HepG2 (cell line): ENCODE data around the gene CARHSP1. TPM values are rescaled to one million over a fixed set of nuclear protein-coding genes. Genes with fewer than 3 reads are reported as not detected.

Experiments
- ARHGAP35 ChIP-seq: sonication (generic); formaldehyde crosslinking; IDR thresholded peaks from 2 replicates; pipeline ENCODE4 v1.9.0; 2022; ENCODE audit warnings: mild to moderate bottlenecking, inconsistent platforms, moderate library complexity, missing genetic modification reagents, borderline replicate concordance
- CBX1 ChIP-seq: IDR thresholded peaks from one replicate; pipeline ENCODE4 v1.6.1; 2016; ENCODE audit warnings: antibody characterized with exemption, low read depth
- CREB1 ChIP-seq, 2 experiments: fragments of 450-650 bp in 1 of 2; IDR thresholded peaks; 2 replicates each; pipeline ENCODE4 v1.6.1; 2016 to 2017; ENCODE audit warnings: control low read depth in 1 of 2, mild to moderate bottlenecking in 1 of 2, missing compliant biosample characterization in 1 of 2, missing genetic modification characterization in 1 of 2
- GLMP ChIP-seq: sonication (generic); formaldehyde crosslinking; IDR thresholded peaks from 2 replicates; pipeline ENCODE4 v1.9.0; 2021; ENCODE audit warnings: missing genetic modification reagents, mild to moderate bottlenecking, borderline replicate concordance
- HOXD1 ChIP-seq: sonication (generic); formaldehyde crosslinking; IDR thresholded peaks from 2 replicates; pipeline ENCODE4 v1.5.0; 2020; ENCODE audit warnings: missing genetic modification reagents
- IKZF4 ChIP-seq: sonication (generic); formaldehyde crosslinking; IDR thresholded peaks from 2 replicates; pipeline ENCODE4 v1.5.1; 2020; ENCODE audit warnings: borderline replicate concordance, mild to moderate bottlenecking, low read depth, missing genetic modification reagents; ENCODE audit errors: not compliant biosample characterization
- KDM1A ChIP-seq: IDR thresholded peaks from 2 replicates; pipeline ENCODE4 v1.6.1; 2016; ENCODE audit warnings: missing compliant biosample characterization
- KLF15 ChIP-seq: sonication (generic); formaldehyde crosslinking; IDR thresholded peaks from 2 replicates; pipeline ENCODE4 v1.8.1; 2023; ENCODE audit warnings: borderline replicate concordance, mild to moderate bottlenecking, inconsistent platforms, missing genetic modification reagents, mixed read lengths
- KLF16 ChIP-seq, 2 experiments: sonication (generic) in 1 of 2; formaldehyde crosslinking in 1 of 2; IDR thresholded peaks; 2 replicates each; pipeline versions ENCODE4 v1.6.1 to v1.8.0; 2016 to 2023; ENCODE audit warnings: missing genetic modification reagents in 2 of 2, missing compliant biosample characterization in 1 of 2
- MAF1 ChIP-seq: sonication (generic); formaldehyde crosslinking; IDR thresholded peaks from 2 replicates; pipeline ENCODE4 v1.5.0; 2020; ENCODE audit warnings: missing genetic modification reagents, borderline replicate concordance
- PHF21A ChIP-seq: sonication (generic); formaldehyde crosslinking; IDR thresholded peaks from 2 replicates; pipeline ENCODE4 v1.5.0; 2020; ENCODE audit warnings: mild to moderate bottlenecking, missing genetic modification reagents
- SOX5 ChIP-seq: IDR thresholded peaks from 2 replicates; pipeline ENCODE4 v1.6.1; 2016; ENCODE audit warnings: borderline replicate concordance
- SOX6 ChIP-seq, 2 experiments: fragments of 450-650 bp in 1 of 2; sonication (generic) in 1 of 2; formaldehyde crosslinking in 1 of 2; IDR thresholded peaks; 2 replicates each; pipeline versions ENCODE4 v1.4.0 to v1.6.1; 2017 to 2020; ENCODE audit warnings: antibody characterized with exemption in 1 of 2, mild to moderate bottlenecking in 1 of 2, missing genetic modification reagents in 1 of 2
- SRSF4 ChIP-seq: fragments of 200-400 bp; formaldehyde crosslinking; IDR thresholded peaks from one replicate; pipeline ENCODE4 v1.6.1; 2018; ENCODE audit warnings: mild to moderate bottlenecking, low read depth, low read length, moderate library complexity; ENCODE audit not compliant: poor library complexity, severe bottlenecking
- TFE3 ChIP-seq: IDR thresholded peaks from 2 replicates; pipeline ENCODE4 v1.6.1; 2016
- ZFP37 ChIP-seq: sonication (generic); formaldehyde crosslinking; IDR thresholded peaks from 2 replicates; pipeline ENCODE4 v1.4.0; 2020; ENCODE audit warnings: missing genetic modification reagents, borderline replicate concordance
- ZMYM4 ChIP-seq: sonication (generic); formaldehyde crosslinking; IDR thresholded peaks from 2 replicates; pipeline ENCODE4 v1.8.1; 2023; ENCODE audit warnings: mild to moderate bottlenecking, missing genetic modification reagents
- ZNF12 ChIP-seq: sonication (generic); formaldehyde crosslinking; IDR thresholded peaks from 2 replicates; pipeline ENCODE4 v1.5.0; 2020; ENCODE audit warnings: missing genetic modification reagents
- ZNF225 ChIP-seq: sonication (generic); formaldehyde crosslinking; IDR thresholded peaks from 2 replicates; pipeline ENCODE4 v1.4.0; 2020; ENCODE audit warnings: mild to moderate bottlenecking, missing genetic modification reagents
- ZNF33A ChIP-seq: sonication (generic); formaldehyde crosslinking; IDR thresholded peaks from 2 replicates; pipeline ENCODE4 v1.5.1; 2020; ENCODE audit warnings: missing genetic modification reagents, mild to moderate bottlenecking, moderate library complexity, borderline replicate concordance
- ZNF354B ChIP-seq: sonication (generic); formaldehyde crosslinking; IDR thresholded peaks from 2 replicates; pipeline ENCODE4 v1.8.0; 2022; ENCODE audit warnings: mild to moderate bottlenecking, missing genetic modification reagents
- ZNF451 ChIP-seq: sonication (generic); formaldehyde crosslinking; IDR thresholded peaks from 2 replicates; pipeline ENCODE4 v1.5.0; 2020; ENCODE audit warnings: mild to moderate bottlenecking, missing genetic modification reagents
- ZSCAN21 ChIP-seq: sonication (generic); formaldehyde crosslinking; IDR thresholded peaks from 2 replicates; pipeline ENCODE4 v1.8.0; 2022; ENCODE audit warnings: mild to moderate bottlenecking, missing genetic modification reagents, moderate library complexity, borderline replicate concordance
- polyA plus RNA-seq, 8 experiments: library from polyadenylated mRNA; depleted of rRNA in 3 of 8; stranded (reverse) in 7 of 8; unstranded in 1 of 8; fragments of >200 nt; fragmentation: Illumina TruSeq in 4 of 8; extraction: Trizol in 4 of 8; gene quantifications; 2 replicates each; pipeline versions ENCODE4 v1.2.1 to v1.2.3, GENCODE V29; 2011 to 2016; ENCODE audit warnings: low read depth in 4 of 8, missing spikeins in 1 of 8, mixed read lengths in 1 of 8; ENCODE audit not compliant: insufficient read depth in 1 of 8
- total RNA-seq, 5 experiments: library from RNA; depleted of rRNA; stranded (reverse); fragments of >200 nt; fragmentation: Illumina TruSeq; extraction: Trizol; gene quantifications; 2 replicates each; pipeline ENCODE4 v1.2.3, GENCODE V29; 2016; ENCODE audit warnings: low read depth in 1 of 5
- TF ChIP-seq, protein P1 (sequence below): sonication (generic); formaldehyde crosslinking; IDR thresholded peaks from 2 replicates; pipeline ENCODE4 v1.5.0; 2020; ENCODE audit warnings: missing genetic modification reagents, mild to moderate bottlenecking, borderline replicate concordance
- TF ChIP-seq, protein P2 (sequence below): IDR thresholded peaks from 2 replicates; pipeline ENCODE4 v1.6.1; 2016; ENCODE audit warnings: missing compliant biosample characterization, missing genetic modification reagents, borderline replicate concordance

Gene CARHSP1
- total and polyA plus RNA-seq, 2 of the 13 experiments (the other 11 are each of a cell fraction or from before 2014, with no cell fraction given), result 173 to 345 TPM

- TF ChIP-seq ZNF33A, result no peak
- TF ChIP-seq ZNF451, result no peak; the same call in 1 of the 2 replicates
- TF ChIP-seq HOXD1 (CRISPR knock-in tag), result no peak
- TF ChIP-seq ZMYM4 (CRISPR knock-in tag), result peak; percentile 64; the same call in 1 of the 2 replicates
- no peak; the same call in 1 of the 2 replicates for TF ChIP-seq TFE3 (CRISPR knock-in tag)
- no peak for TF ChIP-seq SOX6 (IDR thresholded peaks at IDR 0.05)
- TF ChIP-seq SOX6 (CRISPR knock-in tag; IDR thresholded peaks at IDR 0.05), result 0 out of 2 replicates have a peak, but pooled peaks have one; percentile 12
- TF ChIP-seq KLF15 (CRISPR knock-in tag), result no peak
- TF ChIP-seq CBX1, result peak; percentile 6
- TF ChIP-seq, protein P1, sequence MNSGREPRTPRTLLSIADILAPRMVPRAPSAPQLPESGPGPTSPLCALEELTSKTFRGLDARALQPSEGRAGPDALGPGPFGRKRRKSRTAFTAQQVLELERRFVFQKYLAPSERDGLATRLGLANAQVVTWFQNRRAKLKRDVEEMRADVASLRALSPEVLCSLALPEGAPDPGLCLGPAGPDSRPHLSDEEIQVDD, result no peak
- TF ChIP-seq SRSF4, result no peak
- no peak; the same call in 1 of the 2 replicates for TF ChIP-seq ZSCAN21
- TF ChIP-seq PHF21A (CRISPR knock-in tag), result peak; percentile 25; the same call in 1 of the 2 replicates
- no peak for TF ChIP-seq ZNF354B
- no peak for TF ChIP-seq ZFP37 (CRISPR knock-in tag)
- peak; percentile 86; the same call in 1 of the 2 replicates for TF ChIP-seq ARHGAP35 (CRISPR knock-in tag)
- peak; percentile 39 for TF ChIP-seq IKZF4 (CRISPR knock-in tag)
- peak; percentile 72 to 86; a peak in 2 of 4 replicates for TF ChIP-seq KLF16 (CRISPR knock-in tag; IDR thresholded peaks at IDR 0.05)
- TF ChIP-seq KDM1A (CRISPR knock-in tag), result peak; percentile 66; the same call in 1 of the 2 replicates
- TF ChIP-seq GLMP (CRISPR knock-in tag), result no peak
- TF ChIP-seq, protein P2, sequence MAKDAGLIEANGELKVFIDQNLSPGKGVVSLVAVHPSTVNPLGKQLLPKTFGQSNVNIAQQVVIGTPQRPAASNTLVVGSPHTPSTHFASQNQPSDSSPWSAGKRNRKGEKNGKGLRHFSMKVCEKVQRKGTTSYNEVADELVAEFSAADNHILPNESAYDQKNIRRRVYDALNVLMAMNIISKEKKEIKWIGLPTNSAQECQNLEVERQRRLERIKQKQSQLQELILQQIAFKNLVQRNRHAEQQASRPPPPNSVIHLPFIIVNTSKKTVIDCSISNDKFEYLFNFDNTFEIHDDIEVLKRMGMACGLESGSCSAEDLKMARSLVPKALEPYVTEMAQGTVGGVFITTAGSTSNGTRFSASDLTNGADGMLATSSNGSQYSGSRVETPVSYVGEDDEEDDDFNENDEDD (CRISPR knock-in tag), result peak; percentile 90
- no peak for TF ChIP-seq SOX5 (CRISPR knock-in tag)
- TF ChIP-seq ZNF12 (CRISPR knock-in tag), result 0 out of 2 replicates have a peak, but pooled peaks have one; percentile 37
- TF ChIP-seq ZNF225 (CRISPR knock-in tag), result no peak
- TF ChIP-seq CREB1 (IDR thresholded peaks at IDR 0.05), result no peak
- no peak for TF ChIP-seq CREB1 (CRISPR knock-in tag; IDR thresholded peaks at IDR 0.05)
- no peak; the same call in none of the 2 replicates for TF ChIP-seq MAF1 (CRISPR knock-in tag)
Measured at GRCh38 chr16:8868416-8869211, at the start of gene CARHSP1 (continued).
